Upper lobe of left lung (tissue), 6 donors: ENCODE data around the gene MTG1. TPM values are rescaled to one million over a fixed set of nuclear protein-coding genes. Genes with fewer than 3 reads are reported as not detected.

Experiments used
- ATAC-seq, 2 donors: fragments of 200-7000 bp; cut with Tn5 transposase; one replicate each; pipeline ENCODE4 v1.9.1; 2022; ENCODE audit warnings: mild to moderate bottlenecking in 2 of 2, moderate library complexity in 2 of 2; ENCODE audit not compliant: low FRiP score in 2 of 2
- DNase-seq, 2 donors: peaks; one replicate each; pipeline ENCODE4 v3.0.0-alpha.2; 2019 to 2020
- H3K27ac ChIP-seq, 4 donors: fragments of 200-600 bp; sonication (generic); one replicate each; pipeline ENCODE4 v1.5.1; 2016 to 2019
- H3K27me3 ChIP-seq, 4 donors: fragments of 200-600 bp; sonication (generic); one replicate each; pipeline ENCODE4 v1.5.1; 2017 to 2019
- H3K36me3 ChIP-seq, 4 donors: fragments of 200-600 bp; sonication (generic); one replicate each; pipeline ENCODE4 v1.5.1; 2016 to 2019
- H3K4me1 ChIP-seq, 4 donors: fragments of 200-600 bp; sonication (generic); one replicate each; pipeline ENCODE4 v1.5.1; 2018 to 2019
- H3K4me3 ChIP-seq, 4 donors: fragments of 200-600 bp; sonication (generic); one replicate each; pipeline ENCODE4 v1.5.1; 2017 to 2019; ENCODE audit warnings: mild to moderate bottlenecking in 2 of 4, moderate library complexity in 1 of 4
- H3K9me3 ChIP-seq, 4 donors: fragments of 200-600 bp; sonication (generic); one replicate each; pipeline ENCODE4 v1.5.1; 2018 to 2019
- CTCF ChIP-seq, 6 experiments: fragments of 450-650 bp in 4 of 6; fragments of 200-600 bp in 2 of 6; sonication (generic) in 2 of 6; IDR thresholded peaks; one replicate each; pipeline ENCODE4 v1.5.1; 2016 to 2019; ENCODE audit warnings: antibody characterized with exemption in 6 of 6
- EP300 ChIP-seq, 4 donors: sonication (generic); formaldehyde crosslinking; IDR thresholded peaks; one replicate each; pipeline ENCODE4 v1.5.1; 2017; ENCODE audit warnings: antibody characterized with exemption in 4 of 4, control low read depth in 2 of 4
- POLR2A ChIP-seq, 4 donors: fragments of 450-650 bp; IDR thresholded peaks; one replicate each; pipeline ENCODE4 v1.5.1; 2016 to 2017; ENCODE audit warnings: antibody characterized with exemption in 4 of 4, mild to moderate bottlenecking in 2 of 4
- POLR2AphosphoS5 ChIP-seq, 2 donors: sonication (generic); formaldehyde crosslinking; IDR thresholded peaks; one replicate each; pipeline ENCODE4 v1.5.1; 2017; ENCODE audit warnings: antibody characterized with exemption in 2 of 2
- WGBS, 2 donors: methylation state at CpG; one replicate each; pipeline ENCODE4 v1.1.5; 2017 to 2018; 5-methylcytosine and 5-hydroxymethylcytosine counted together
- total RNA-seq, 6 donors: library from RNA; depleted of rRNA in 4 of 6; stranded (reverse); fragments of >200 nt in 4 of 6; gene quantifications; one replicate each; pipeline versions ENCODE4 v1.1.0 to v1.2.1, GENCODE V29; 2016 to 2021
- donor health status: DM: no; HTN: no; CAD: no; lungs with moderate emphysema.
- donor health status: DM: no; HTN: yes; CAD: no; lungs with severe emphysema.

Gene MTG1
- total RNA-seq, 6 donors from 2014 or later, result 21.0 to 155 (median 40.8) TPM

- 89 to 90% methylated on average over 4 to 5 of the region's 5 CpGs for WGBS, 2 donors
- Histone ChIP-seq H3K36me3 (peaks cover 9 to 47% (median 33%) of the 10 kb centered on the region in 4 donors), H3K27me3 (peaks cover 0 to 2% (median 0%) of the 10 kb centered on the region in 4 donors), H3K4me3 (no peak overlapping the region), H3K9me3 (no peaks in the 10 kb centered on the region), H3K27ac (no peak overlapping the region), H3K4me1 (peaks cover 11 to 20% (median 13%) of the 10 kb centered on the region in 4 donors)
- TF ChIP-seq POLR2AphosphoS5 (IDR thresholded peaks at IDR 0.05) (no peak), CTCF (IDR thresholded peaks at IDR 0.05) (no peak), EP300 (IDR thresholded peaks at IDR 0.05) (no peak), POLR2A (IDR thresholded peaks at IDR 0.05) (no peak)
- DNase-seq (no peak), ATAC-seq (no peak)
These were observed 32.7 kb upstream of the MTG1 start for GRCh38 chr10:133361227-133361626.

- TF ChIP-seq POLR2AphosphoS5 (IDR thresholded peaks at IDR 0.05) (no peak), POLR2A (IDR thresholded peaks at IDR 0.05) (no peak), CTCF (IDR thresholded peaks at IDR 0.05) (no peak), EP300 (IDR thresholded peaks at IDR 0.05) (no peak)
- H3K9me3 ChIP-seq, result no peaks in the 10 kb centered on the region
- H3K36me3 ChIP-seq, result peaks cover 15 to 53% (median 40%) of the 10 kb centered on the region in 4 donors
- peaks cover 4 to 13% (median 7%) of the 10 kb centered on the region in 4 donors for H3K4me1 ChIP-seq
- 75 to 80% methylated on average over 18 of the region's 18 CpGs for WGBS, 2 donors
- H3K4me3 ChIP-seq, result no peak overlapping the region
- no peak for ATAC-seq
- no peak for DNase-seq
- peaks cover 0 to 2% (median 0%) of the 10 kb centered on the region in 4 donors for H3K27me3 ChIP-seq
- no peak overlapping the region for H3K27ac ChIP-seq
These were observed 32.0 kb upstream of the MTG1 start for GRCh38 chr10:133361773-133362441.

- Histone ChIP-seq H3K27ac (no peak overlapping the region), H3K36me3 (peaks cover 15 to 55% (median 43%) of the 10 kb centered on the region in 4 donors), H3K4me1 (peaks cover 0 to 4% (median 0%) of the 10 kb centered on the region in 4 donors), H3K27me3 (no peaks in the 10 kb centered on the region), H3K9me3 (no peaks in the 10 kb centered on the region), H3K4me3 (no peak overlapping the region)
- ATAC-seq (no peak), DNase-seq (no peak)
- TF ChIP-seq POLR2AphosphoS5 (IDR thresholded peaks at IDR 0.05) (no peak), POLR2A (IDR thresholded peaks at IDR 0.05) (no peak), CTCF (IDR thresholded peaks at IDR 0.05) (no peak), EP300 (IDR thresholded peaks at IDR 0.05) (no peak)
- 97% methylated on average over 12 to 13 of the region's 13 CpGs for WGBS, 2 donors
These were observed 31.1 kb upstream of the MTG1 start for GRCh38 chr10:133362846-133363245.

GRCh38 chr10:133364645-133365431 is 29.1 kb upstream of the MTG1 start:
- no peak for TF ChIP-seq EP300 (IDR thresholded peaks at IDR 0.05)
- TF ChIP-seq POLR2A (IDR thresholded peaks at IDR 0.05), result no peak
- no peak for TF ChIP-seq CTCF (IDR thresholded peaks at IDR 0.05)
- no peak for TF ChIP-seq POLR2AphosphoS5 (IDR thresholded peaks at IDR 0.05)
- Histone ChIP-seq H3K27me3 (no peaks in the 10 kb centered on the region), H3K9me3 (no peaks in the 10 kb centered on the region), H3K27ac (no peak overlapping the region), H3K36me3 (peaks cover 18 to 72% (median 59%) of the 10 kb centered on the region in 4 donors), H3K4me3 (no peak overlapping the region), H3K4me1 (no peaks in the 10 kb centered on the region)
- 90 to 91% methylated on average over 24 to 29 of the region's 29 CpGs for WGBS, 2 donors
- DNase-seq (no peak), ATAC-seq (no peak)
